Measurements from ENCODE around the gene MICAL1. TPM values are rescaled to one million over a fixed set of nuclear protein-coding genes. Genes with fewer than 3 reads are reported as not detected.

Gene MICAL1
- total RNA-seq, 1 experiment from 2014 or later, result 9.1 TPM

GRCh38 chr6:109453156-109453555, 2.4 kb downstream of the MICAL1 start:
- H3K27ac ChIP-seq (ENCODE audit: low read length), result no peak overlapping the region
- TF ChIP-seq EZH2 (IDR thresholded peaks at IDR 0.05; ENCODE audit: low read length, unreplicated experiment) (no peak), EZH2phosphoT487 (IDR thresholded peaks at IDR 0.05; ENCODE audit: borderline replicate concordance, low read length) (no peak)
- TF ChIP-seq, protein P1, sequence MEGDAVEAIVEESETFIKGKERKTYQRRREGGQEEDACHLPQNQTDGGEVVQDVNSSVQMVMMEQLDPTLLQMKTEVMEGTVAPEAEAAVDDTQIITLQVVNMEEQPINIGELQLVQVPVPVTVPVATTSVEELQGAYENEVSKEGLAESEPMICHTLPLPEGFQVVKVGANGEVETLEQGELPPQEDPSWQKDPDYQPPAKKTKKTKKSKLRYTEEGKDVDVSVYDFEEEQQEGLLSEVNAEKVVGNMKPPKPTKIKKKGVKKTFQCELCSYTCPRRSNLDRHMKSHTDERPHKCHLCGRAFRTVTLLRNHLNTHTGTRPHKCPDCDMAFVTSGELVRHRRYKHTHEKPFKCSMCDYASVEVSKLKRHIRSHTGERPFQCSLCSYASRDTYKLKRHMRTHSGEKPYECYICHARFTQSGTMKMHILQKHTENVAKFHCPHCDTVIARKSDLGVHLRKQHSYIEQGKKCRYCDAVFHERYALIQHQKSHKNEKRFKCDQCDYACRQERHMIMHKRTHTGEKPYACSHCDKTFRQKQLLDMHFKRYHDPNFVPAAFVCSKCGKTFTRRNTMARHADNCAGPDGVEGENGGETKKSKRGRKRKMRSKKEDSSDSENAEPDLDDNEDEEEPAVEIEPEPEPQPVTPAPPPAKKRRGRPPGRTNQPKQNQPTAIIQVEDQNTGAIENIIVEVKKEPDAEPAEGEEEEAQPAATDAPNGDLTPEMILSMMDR (conservative IDR thresholded peaks at IDR 0.05; ENCODE audit: low read depth, low read length), result no peak
- no peak overlapping the region for H3K4me2 ChIP-seq (ENCODE audit: low read length)
- no peaks in the 10 kb centered on the region for H3K79me2 ChIP-seq (ENCODE audit: low read length)
- ChIA-PET CTCF (no interaction called here), POLR2A (ENCODE audit: unreplicated experiment) (interaction anchor here (0.6 kb wide), 1 partner anchor 29 kb away, joined by 3 read pairs; no protein-coding TSS in a partner anchor)
- no TSS peak for BruUV-seq (replicated peaks)
- H3K4me3 ChIP-seq (ENCODE audit: low read length), result no peak overlapping the region
- no peaks in the 10 kb centered on the region for H3K36me3 ChIP-seq (ENCODE audit: low read depth, low read length)
- no peaks in the 10 kb centered on the region for H3F3A ChIP-seq (ENCODE audit: low read length, unreplicated experiment)
- H3K9me3 ChIP-seq (ENCODE audit: low read length), result no peaks in the 10 kb centered on the region
- ATAC-seq (no peak), DNase-seq (no peak)
- no peak overlapping the region for H3K9ac ChIP-seq (ENCODE audit: low read length)
- H3K27me3 ChIP-seq (ENCODE audit: low read length), result no peaks in the 10 kb centered on the region
- no peak overlapping the region for H2AFZ ChIP-seq (ENCODE audit: low read length)
- peaks cover 18% of the 10 kb centered on the region; the same call in 1 of the 2 replicates for H3K4me1 ChIP-seq (ENCODE audit: insufficient read depth, low read length)
- H3K9me2 ChIP-seq (replicated peaks; ENCODE audit: low read length), result no peaks in the 10 kb centered on the region
- intact Hi-C loops (cut with micrococcal nuclease), result no loop called here
- H4K20me1 ChIP-seq (ENCODE audit: low read length), result no peaks in the 10 kb centered on the region

DNA sequence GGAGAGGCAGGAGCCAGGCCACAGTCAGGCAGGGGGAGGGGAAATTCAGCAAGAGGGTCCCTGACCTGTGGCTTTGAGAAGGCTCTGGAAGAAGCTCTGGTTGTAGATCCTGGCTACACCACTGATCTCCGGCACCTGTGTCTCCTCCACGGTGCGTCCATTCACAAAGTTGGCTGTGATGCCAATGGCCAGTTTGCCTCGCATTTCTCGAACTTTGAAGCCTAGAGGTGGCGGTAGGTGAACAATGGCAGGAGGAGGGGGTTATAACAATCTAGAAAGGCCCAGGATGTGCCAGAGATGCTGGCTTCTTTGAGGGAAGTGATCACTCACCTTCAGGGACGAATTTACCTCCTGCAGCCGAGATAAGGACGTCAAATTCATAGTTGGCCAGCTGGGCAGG, 3.4 kb downstream of the MICAL1 start:
- Histone ChIP-seq H3K4me1 (ENCODE audit: insufficient read depth, low read length) (peaks cover 13% of the 10 kb centered on the region; the same call in 1 of the 2 replicates), H3K79me2 (ENCODE audit: low read length) (no peaks in the 10 kb centered on the region), H3K9me2 (replicated peaks; ENCODE audit: low read length) (no peaks in the 10 kb centered on the region), H2AFZ (ENCODE audit: low read length) (no peak overlapping the region), H3K4me3 (ENCODE audit: low read length) (no peak overlapping the region), H3K36me3 (ENCODE audit: low read depth, low read length) (no peaks in the 10 kb centered on the region), H3K27me3 (ENCODE audit: low read length) (no peaks in the 10 kb centered on the region), H4K20me1 (ENCODE audit: low read length) (no peaks in the 10 kb centered on the region), H3K9ac (ENCODE audit: low read length) (no peak overlapping the region), H3F3A (ENCODE audit: low read length, unreplicated experiment) (no peaks in the 10 kb centered on the region), H3K9me3 (ENCODE audit: low read length) (no peaks in the 10 kb centered on the region), H3K4me2 (ENCODE audit: low read length) (no peak overlapping the region), H3K27ac (ENCODE audit: low read length) (no peak overlapping the region)
- no TSS peak for BruUV-seq (replicated peaks)
- no peak for DNase-seq
- TF ChIP-seq EZH2 (IDR thresholded peaks at IDR 0.05; ENCODE audit: low read length, unreplicated experiment), result no peak
- POLR2A ChIA-PET (ENCODE audit: unreplicated experiment), result interaction anchor here (0.6 kb wide), 1 partner anchor 42 kb away, joined by 5 read pairs; no protein-coding TSS in a partner anchor
- no peak for ATAC-seq
- intact Hi-C loops (cut with micrococcal nuclease), result no loop called here
- CTCF ChIA-PET, result no interaction called here

DNA sequence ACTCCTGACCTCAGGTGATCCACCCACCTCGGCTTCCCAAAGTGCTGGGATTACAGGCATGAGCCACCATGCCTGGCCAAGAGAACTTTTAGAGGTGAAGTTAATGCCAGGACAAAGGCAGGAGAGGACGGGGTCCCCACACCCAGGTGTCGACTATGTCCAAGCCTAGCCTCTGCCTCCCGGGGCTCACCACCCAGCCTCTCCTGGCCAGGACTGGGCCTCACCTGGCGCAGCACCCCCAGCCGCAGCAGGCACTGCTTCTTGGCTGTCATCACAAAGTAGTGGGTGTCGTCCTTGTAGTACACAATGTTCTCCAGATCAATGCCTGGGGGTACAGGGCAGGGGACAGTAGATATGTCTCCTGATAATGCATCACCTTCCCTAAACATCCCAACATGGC, 4.2 kb downstream of the MICAL1 start:
- H2AFZ ChIP-seq (ENCODE audit: low read length), result no peak overlapping the region
- ChIA-PET CTCF (no interaction called here), POLR2A (ENCODE audit: unreplicated experiment) (interaction anchor here (0.6 kb wide), 1 partner anchor 42 kb away, joined by 5 read pairs; no protein-coding TSS in a partner anchor)
- no peak overlapping the region for H3K9ac ChIP-seq (ENCODE audit: low read length)
- no peaks in the 10 kb centered on the region for H3K9me3 ChIP-seq (ENCODE audit: low read length)
- no peak for ATAC-seq
- H3K27me3 ChIP-seq (ENCODE audit: low read length), result no peaks in the 10 kb centered on the region
- intact Hi-C loops (cut with micrococcal nuclease), result no loop called here
- H3F3A ChIP-seq (ENCODE audit: low read length, unreplicated experiment), result no peaks in the 10 kb centered on the region
- H3K36me3 ChIP-seq (ENCODE audit: low read depth, low read length), result no peaks in the 10 kb centered on the region
- TF ChIP-seq EZH2 (IDR thresholded peaks at IDR 0.05; ENCODE audit: low read length, unreplicated experiment) (no peak), EZH2phosphoT487 (IDR thresholded peaks at IDR 0.05; ENCODE audit: borderline replicate concordance, low read length) (no peak)
- TF ChIP-seq, protein P1 (conservative IDR thresholded peaks at IDR 0.05; ENCODE audit: low read depth, low read length), result no peak
- no peak overlapping the region for H3K4me2 ChIP-seq (ENCODE audit: low read length)
- H3K79me2 ChIP-seq (ENCODE audit: low read length), result no peaks in the 10 kb centered on the region
- no peak overlapping the region for H3K4me3 ChIP-seq (ENCODE audit: low read length)
- H3K4me1 ChIP-seq (ENCODE audit: insufficient read depth, low read length), result peaks cover 5% of the 10 kb centered on the region; the same call in 1 of the 2 replicates
- no peak overlapping the region for H3K27ac ChIP-seq (ENCODE audit: low read length)
- DNase-seq, result no peak
- H4K20me1 ChIP-seq (ENCODE audit: low read length), result no peaks in the 10 kb centered on the region
- H3K9me2 ChIP-seq (replicated peaks; ENCODE audit: low read length), result no peaks in the 10 kb centered on the region
- no TSS peak for BruUV-seq (replicated peaks)

All from PC-3 (cell line).